ENCODE data around the gene PDE4D.

PDE4D gene

DNA sequence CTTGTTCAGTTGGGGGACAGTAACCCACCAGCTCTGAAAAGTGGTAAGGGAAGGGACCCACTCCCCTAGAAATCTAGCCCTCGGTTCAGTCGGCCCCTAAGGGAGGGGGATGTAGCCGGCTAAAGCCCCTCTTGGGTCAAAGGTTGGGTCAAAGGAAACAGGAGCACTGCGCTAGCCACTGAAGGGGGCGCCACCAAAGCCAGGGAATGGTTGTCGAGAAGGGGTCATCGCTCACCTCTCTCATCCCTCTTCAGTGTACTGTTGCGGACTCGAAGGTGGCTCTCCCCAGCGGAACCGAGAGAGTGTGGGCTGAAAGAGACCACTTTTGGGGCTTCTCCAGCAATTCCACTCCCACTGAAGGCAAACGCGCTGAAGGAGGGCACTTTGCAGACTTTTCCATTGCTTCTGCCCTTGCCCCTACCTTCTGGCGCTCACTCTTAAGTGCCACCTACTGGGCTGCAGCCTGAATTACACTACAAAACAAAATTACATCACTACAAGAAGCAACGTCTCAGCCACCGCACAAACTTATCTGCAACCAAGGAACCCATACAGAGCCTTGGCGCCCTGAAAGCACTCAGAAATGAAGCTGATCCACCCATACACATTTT is 396.9 kb downstream of the PDE4D start:
- peak; percentile 2 for DNase-seq

DNA sequence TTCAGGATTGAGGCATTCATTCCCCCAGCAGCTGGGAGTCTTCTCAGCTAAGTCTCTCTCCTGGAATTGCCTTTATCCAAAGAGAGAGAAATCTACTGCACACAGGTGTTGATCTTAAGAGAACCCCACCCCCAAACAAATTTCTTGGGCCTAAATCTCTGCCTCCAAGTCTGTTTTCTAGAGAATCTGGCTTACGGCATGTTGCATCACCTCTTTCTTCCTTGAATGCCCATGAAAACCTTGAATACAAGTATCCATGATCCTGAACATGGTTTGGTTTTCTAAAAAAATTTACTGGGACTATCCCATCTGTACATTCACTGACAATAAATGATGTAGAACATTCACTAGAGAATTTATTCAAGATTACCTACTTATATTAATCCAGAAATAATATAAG is 401.6 kb downstream of the PDE4D start:
- no peak for DNase-seq

DNA sequence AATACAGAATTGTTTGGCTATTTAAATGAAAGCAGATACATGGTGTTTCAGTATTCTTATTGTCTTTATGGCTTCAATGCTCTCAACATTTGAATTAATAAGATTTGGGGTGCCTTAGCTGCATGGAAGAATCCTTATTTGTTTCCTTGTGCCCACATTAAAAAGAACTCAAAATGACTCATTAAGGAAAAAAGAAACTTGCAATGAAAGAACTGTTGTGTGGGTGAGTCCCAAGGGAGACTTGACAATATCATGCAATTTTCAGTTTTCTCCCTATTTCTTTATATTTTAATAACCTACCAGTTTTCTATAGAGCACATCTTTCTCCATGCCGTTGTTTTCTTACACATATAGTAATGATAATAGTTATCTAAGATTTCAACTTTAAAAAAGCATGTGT is 404.0 kb downstream of the PDE4D start:
- DNase-seq, result no peak

DNA sequence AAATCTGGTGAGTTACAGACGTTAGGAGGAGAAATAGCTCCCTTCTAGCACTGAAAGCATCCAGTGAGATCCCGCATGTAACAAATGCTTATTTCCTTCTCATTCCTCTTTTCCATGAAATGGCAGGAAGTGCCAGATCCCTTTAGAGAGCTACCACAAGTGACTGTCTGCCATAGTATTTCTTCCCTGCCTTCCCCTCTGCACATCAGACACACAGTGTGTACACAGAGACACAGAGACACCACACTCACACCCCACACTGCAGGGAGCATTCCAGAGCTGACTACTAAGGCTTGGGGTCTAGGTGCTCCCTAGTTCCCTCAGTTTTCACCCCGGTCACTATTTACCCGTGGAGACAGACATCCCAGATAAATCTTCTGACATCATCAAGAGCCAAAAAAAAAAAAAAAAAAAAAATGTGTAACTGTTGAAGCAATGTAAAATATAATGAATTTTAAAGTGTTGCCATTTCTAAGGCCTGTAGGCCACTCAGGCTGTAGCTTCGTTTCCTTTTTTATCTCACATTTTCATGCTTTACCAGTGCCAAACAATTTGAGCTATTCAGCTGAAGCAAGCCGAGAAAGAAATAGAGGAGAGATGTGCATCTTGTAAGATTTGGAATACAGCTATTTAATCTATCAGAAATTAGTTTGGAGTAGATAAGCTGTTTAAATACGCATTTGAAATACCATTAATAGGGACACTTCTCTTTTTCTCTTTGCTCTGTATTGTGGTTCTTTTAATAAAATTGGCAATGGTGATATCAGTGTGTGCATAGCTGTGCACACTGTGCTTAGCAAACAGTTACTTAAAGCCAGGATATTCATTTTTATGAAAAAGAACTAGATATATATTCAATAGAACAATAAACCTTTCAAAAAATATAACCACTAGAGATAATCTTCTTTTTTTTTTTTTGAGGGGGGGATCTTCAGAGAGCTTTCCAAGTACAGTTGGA is 405.5 kb downstream of the PDE4D start:
- no peak for DNase-seq

DNA sequence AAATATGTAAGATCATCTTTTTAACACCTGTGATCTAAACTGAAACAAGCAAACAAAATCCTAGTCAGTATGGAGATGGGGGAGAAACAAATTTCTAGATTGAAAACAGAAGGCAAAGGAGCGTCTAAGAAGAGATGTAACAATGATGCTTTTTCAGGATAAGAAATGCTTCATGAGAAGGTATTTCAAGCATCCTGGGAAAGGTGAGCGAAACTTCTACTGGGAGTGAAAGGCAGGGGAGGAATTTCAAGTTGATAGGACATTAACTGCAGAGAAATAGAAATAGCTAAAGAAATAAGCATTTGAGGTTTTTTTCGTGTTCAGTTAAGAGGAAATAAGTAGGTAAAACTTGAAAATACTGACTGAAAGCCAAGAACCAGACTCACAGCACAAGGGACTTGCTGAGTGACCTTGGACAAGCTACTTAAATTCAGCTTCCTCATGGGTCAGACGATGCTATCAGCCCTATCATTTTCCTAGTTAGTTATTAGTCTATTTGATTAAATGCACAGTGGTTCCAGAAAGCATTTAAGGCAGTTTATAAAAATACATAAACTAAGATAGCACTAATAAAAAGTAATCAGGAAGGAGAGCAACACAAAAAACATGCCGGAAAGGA is 406.3 kb downstream of the PDE4D start:
- DNase-seq, result no peak

DNA sequence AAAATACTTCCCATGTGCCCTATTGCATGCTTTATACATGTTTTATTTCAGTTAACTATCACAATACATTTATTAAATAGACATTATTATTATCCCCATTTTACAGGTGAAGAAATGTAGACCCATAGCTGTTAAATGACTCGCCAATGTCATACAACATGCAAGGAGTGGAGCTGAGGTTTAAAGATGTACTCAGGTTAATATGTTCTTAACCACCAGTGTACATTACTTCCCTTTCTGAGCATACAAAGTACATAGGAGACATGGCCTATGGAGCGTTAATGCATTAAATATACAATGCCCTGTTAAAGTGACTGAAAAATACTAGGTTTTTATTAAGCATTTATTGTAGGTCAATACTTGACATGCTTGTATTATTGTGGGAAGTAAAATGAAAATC is 407.0 kb downstream of the PDE4D start:
- no peak for DNase-seq

DNA sequence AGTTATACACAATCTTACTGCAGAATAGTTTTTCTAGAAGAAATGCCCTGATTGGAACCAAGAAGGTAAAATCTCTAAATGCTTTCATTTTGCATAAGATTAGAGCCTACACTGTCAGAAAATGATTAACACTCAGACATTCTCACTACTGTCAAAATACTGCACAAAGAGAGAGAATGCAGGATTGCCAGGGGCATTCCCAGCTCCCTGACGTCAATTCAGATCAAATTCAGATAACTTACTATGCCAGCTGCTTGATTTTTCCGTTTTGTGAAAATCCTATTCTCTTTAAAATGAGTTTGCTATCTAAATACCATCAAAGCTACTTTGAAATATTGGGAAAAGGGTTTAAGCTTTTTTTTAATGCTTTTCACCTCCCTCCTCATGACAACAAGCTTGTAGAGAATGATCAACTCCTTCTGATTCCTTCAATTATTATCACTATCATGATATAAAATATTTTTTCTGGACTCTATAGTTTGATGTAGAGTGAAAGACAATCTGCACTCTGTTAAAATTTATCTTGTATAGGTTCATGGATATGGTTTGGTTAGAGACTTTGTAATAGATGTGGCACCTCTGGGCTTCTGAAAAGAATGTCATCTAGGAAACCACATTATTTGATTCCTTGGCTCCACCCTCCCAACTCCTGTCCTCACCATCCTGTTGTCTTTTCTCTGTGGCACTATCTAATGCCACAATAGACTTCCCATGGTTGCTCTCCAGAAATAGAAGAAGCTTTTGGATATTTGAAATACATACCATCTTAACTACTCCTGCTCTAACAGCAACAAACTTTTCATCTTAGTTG is 407.7 kb downstream of the PDE4D start:
- no peak for DNase-seq

DNA sequence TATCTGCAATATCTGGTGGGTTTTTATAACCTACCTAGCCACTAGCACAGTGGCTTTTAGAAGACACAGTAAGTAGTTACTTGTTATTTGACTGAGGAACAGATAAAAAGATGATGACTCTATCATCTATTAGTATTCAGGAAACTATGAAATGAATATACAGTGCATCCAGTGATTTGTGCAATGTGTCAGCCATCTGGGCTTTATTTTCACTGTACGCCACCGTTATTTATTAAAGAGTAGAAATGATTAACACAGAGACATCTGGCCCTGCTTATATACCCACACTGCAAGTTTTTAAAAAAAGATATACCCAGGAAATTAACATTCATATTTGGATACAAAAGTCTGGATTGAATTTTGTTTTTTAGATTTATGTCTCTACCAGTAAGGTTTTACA is 408.4 kb downstream of the PDE4D start:
- DNase-seq, result no peak

DNA sequence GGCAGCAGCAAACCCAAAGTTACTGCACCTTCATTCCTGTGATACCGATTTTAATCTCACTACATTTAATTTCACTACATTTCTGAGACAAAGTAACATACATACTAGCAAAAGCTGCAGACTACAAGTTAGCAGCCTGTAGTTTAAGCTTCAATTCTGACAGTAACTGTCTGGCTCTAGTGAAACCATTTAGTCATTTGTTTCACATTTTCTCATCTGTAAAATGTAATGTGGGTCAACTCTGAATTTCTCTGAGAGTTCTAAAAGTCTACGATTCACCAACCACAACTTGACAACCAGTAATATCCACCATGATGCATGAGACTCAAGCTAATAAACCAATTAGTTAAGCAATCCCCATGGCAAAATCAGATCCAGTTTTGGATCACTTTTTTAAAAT is 408.9 kb downstream of the PDE4D start:
- peak; percentile 9 for DNase-seq

DNA sequence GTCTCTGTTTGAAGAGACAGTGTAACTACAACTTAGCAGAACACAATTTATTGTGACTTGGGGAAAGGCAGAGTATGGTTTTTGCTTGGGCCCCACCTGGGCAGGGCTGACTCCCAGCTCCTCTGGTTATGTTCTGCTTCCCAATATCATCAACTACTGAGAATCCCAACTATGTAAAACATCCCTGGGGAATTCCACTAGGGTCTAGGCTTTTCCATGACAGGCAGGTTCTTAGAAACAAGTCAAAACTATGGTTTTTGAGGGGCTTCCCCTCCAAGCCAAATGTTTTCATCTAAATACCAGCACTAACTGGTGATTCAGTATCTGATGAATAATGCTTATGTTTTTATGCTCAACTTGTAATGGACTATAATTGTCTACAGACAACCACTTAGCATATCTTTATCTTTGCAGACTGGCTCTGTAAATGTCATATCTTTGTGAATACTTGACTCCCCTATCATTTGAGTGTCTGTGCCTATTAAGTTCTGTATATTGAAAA is 409.5 kb downstream of the PDE4D start:
- no peak for DNase-seq

DNA sequence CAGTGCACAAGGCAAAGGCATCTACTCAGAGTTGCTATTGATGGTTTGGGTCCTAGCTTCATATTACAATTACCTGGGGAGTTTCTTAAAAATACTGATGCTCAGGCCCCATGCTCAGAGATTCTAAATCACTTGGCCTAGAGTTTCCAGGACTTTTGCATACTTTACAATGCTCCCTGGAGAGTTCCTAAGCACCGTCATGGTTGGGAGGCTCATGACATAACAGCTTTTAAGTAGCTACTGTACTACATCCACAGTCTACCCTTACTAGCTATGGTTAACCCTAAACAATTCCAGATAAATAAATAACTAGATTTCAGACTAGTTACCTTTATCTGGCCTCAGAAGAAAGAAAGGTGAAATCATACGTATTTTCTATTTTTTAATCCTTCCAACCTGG is 414.4 kb downstream of the PDE4D start:
- no peak for DNase-seq

DNA sequence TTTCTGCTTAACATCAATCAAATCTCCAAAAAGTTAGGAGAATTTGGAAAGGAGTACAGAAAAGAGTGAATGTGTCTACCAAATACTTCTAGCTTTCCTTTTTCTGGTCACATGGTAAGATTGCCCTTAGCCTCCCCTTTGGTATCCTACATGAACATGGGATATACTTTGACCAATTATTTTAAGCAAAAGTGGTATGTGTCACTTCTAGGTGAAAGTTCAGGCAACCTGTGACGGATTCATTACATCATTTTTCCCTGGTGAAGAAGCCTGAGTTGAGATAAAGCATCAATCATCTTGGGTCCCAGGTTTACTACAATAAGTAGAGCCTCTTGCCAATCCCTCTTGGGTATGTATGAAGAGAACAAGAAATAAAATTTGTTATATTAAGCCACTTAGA is 419.2 kb downstream of the PDE4D start:
- no peak for DNase-seq

DNA sequence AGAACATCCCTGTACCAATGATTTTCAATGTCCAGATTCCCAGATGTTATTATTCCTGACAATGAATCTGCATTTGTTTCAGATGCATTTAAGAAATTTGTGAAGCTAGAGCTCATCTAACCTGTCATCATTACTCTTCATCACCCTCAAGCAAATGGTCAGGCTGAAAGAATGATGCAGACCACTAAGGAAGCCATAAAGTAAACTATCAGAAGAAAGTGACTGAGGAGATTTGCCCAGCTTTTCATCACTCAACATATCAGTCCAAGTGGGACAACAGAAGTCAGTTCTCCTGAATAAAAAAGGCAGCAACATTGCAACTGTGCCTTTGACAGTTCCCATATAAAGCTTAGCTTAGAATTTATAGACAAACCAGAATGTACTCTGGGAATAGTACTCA is 419.9 kb downstream of the PDE4D start:
- DNase-seq, result peak; percentile 18

DNA sequence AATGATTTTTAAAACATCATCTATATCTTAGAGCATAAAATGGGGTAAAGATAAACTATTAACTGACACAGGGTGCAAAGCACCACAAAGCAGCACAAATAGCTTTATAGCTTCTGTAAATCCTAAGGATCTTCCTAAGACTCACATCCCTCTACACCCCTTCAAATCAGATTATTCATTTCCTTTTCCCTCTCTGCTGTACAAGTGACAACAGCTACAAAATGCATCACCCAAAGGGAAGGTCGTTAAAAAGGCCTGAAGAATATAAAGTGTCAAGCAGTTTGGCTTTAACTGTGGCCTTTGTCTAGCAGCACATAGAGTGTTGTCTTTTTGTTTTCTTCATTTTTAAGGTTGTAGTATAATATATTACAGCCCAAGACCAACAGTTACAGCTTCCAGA is 422.1 kb downstream of the PDE4D start:
- peak; percentile 51 for DNase-seq

DNA sequence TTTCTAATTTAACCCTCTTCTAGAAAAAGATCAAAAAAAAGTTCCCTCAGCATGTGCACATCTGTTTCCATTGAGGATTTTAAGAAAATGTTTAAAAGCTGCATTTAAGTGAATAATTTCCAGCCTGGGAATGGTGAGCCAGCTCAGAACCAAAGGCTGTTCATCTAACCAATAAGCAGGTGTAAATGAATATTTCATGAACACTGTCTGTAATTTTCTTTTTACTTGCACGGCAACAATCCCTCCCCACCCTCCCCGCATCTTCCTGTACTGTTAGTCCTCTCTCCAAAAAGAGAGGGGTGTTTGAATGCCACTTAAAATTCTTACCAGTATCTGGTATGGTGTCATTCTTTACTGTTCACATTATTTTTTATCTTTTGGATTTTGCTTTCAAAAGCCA is 425.6 kb downstream of the PDE4D start:
- DNase-seq, result no peak

DNA sequence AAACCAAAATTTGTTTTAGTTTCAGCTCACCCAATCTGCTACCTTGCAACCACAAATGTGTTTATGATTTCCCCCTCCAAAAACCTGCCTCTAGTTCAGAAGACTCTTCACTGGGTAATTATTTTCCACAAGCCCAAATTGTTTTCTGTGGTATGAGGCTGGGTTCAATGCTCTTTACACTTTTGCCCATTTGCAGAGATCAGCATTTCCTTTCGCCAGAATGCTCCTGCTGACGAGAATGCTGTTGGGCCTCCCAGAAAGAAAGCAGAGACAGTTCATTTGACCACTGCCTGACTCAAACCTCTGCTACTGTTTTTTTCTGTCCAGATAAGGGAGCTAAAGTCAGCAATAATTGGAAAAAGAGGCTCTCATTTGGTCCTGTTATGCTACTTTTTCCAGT is 427.3 kb downstream of the PDE4D start:
- DNase-seq, result no peak

DNA sequence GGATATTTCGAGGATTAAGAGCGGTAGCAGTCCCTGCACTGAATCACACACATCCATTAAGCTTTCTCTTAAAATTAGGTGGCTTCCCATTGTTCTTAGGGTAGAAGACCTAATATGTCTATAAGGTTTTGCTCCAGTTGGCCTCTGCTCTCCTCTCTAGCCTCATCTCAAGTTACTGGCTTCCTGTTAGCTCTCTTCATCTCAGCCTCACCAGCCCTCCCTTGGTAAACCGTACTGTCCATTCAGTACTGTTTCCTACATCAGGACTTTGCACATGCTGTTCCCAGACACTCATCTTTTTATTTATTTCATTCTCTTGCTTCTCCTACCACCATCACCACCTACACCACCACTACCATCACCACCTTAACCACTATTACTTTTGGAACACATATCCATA is 428.6 kb downstream of the PDE4D start:
- peak; percentile 22 for DNase-seq

DNA sequence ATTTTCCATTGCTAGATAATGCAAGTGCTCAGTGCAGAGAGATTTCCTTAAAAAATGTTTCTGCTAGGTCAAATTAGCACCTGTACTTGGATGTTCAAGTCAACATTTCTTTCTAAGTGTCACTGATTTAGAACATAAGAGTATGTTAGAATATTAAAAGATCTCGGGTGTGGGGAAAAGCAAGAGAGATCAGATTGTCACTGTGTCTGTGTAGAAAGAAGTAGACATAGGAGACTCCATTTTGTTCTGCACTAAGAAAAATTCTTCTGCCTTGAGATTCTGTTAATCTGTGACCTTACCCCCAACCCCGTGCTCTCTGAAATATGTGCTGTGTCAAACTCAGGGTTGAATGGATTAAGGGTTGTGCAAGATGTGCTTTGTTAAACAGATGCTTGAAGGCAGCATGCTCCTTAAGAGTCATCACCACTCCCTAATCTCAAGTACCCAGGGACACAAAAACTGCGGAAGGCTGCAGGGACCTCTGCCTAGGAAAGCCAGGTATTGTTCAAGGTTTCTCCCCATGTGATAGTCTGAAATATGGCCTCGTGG is 429.8 kb downstream of the PDE4D start:
- peak; percentile 56 for DNase-seq

DNA sequence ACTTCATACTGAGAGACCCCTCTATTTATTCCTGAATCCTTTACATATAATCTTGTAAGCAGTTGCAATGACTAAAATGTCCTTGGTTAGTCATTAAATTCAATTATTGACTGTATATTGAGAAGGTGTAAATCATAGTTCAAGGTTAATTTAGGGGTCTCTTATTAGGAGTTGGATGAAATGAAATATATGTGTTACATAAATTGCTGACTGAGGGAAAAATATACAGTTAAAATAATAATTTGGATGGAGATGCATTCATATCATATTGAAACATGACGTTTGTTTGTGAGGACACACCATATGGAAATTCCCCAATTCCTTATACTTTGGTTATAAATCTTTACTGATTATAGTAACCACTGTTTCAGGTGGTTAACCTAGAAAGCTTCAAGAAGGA is 430.6 kb downstream of the PDE4D start:
- no peak for DNase-seq

DNA sequence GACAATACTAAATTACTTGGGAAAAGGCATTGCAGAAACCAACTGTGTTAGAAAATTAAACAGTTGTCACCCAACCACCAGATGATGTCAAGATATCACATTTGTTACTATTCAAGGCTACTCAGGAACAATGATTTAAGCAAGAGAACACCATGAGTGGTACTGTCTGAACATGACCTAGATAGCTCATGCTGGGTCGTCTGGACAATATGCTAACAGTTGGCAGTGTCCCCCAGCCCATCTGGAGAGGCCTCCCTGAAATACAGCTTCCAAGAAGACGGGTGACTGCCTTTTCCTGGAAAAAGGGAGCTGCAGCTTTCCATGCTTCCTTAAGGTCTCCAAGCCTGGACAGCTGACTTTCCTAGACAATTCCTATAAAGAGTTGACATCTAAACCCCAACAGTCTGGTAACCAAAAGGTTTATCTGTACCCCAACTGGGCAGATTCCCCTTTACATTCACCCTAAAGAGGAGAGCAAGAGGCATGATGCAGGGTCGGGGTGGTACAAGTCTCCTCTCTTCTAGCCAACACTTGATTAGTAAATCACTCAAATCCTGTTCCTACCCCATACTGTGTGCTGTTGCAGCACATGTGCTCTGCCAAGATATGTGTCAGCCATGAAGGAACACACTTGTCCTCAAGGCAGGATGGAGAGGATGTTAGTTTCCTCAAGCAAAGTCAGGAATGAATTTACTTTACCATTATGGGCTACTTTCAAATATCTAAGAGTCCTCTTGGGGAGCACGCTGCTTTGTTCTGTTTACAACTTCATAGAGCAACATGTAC is 433.0 kb downstream of the PDE4D start:
- DNase-seq, result peak; percentile 53

DNA sequence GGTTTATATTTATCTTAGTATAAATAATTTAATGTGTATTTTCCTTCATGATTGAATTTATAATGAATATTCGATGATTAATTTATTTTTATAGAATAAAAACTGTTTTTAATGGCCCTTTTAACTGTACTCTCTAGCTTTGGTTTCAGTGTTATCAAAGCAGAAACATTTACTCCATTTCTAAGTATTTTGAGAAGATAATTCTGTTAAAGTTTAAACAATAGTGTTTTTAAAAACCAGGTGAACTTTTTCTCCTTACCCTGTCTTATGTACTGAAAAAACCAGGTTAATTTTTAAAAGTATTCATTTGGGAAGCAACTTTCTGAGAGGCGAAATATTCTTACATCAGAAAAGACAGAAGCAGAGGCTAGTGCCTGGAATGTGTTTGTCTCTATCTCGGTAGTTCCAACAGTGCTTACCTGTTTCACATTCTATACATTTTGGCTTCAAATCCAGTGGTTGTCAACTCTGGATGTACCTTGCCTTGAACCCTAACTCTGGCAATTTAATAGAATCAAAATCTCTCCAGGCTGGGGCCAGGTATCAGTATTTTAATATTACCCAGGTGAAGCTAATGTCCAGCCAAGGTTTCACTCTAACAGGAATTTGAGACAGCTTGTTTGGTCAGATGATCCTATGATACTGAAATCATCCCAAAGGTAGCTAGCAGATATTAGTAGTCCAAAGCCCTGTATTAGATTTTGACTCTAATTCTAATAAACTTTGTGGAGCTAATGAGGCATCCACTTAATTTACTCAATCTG is 434.4 kb downstream of the PDE4D start:
- no peak for DNase-seq

Data from NCI-H82 (cell line).